ENCODE data around the gene MEGF6.

MEGF6 gene

GRCh38 chr1:3459940-3460671, 151.2 kb downstream of the MEGF6 start:
- no peak for DNase-seq (ENCODE audit: low read depth, low spot score)

DNA sequence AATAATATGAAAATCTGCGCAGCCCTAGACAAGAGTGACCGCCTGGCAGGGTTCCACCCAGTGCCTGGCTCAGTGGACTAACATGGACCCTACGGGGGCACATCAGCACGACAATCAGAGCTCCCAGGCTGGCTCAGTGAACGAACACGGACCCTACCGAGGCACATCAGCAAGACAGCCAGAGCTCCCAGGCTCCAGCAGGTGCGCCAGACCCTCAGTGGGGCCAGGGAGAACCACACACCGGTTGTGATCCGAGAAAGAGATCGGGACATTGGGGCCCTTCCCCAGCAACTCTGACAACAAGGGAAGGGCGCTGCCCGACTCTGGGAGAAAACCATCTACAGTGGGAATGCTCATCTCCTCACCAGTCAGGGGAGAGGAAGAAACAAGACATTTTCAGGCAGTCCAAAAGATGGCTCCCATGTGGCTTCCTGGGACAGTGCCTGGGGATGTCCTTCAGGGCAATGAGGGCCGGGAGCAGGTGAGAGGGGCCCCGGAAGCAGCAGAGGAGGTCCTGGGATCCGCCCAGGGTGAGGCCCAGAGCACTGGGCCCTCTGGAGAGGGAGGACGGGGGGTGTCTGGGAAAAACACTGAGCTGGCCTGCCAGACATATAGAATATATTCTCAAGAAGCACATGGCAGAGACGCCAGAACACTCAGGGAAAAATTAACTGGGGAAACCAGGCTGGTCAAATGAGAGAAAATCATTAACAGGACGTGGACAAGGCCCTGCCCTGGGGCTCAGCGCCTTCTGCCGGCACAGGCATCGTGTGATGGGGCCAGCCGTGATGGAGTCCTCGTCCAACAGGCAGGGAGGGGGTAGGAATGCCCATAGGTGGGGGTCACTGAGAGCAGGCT, 152.0 kb downstream of the MEGF6 start:
- no peak for DNase-seq (ENCODE audit: low read depth, low spot score)

GRCh38 chr1:3457910-3458883, 153.1 kb downstream of the MEGF6 start:
- DNase-seq (ENCODE audit: low read depth, low spot score) = no peak

DNA sequence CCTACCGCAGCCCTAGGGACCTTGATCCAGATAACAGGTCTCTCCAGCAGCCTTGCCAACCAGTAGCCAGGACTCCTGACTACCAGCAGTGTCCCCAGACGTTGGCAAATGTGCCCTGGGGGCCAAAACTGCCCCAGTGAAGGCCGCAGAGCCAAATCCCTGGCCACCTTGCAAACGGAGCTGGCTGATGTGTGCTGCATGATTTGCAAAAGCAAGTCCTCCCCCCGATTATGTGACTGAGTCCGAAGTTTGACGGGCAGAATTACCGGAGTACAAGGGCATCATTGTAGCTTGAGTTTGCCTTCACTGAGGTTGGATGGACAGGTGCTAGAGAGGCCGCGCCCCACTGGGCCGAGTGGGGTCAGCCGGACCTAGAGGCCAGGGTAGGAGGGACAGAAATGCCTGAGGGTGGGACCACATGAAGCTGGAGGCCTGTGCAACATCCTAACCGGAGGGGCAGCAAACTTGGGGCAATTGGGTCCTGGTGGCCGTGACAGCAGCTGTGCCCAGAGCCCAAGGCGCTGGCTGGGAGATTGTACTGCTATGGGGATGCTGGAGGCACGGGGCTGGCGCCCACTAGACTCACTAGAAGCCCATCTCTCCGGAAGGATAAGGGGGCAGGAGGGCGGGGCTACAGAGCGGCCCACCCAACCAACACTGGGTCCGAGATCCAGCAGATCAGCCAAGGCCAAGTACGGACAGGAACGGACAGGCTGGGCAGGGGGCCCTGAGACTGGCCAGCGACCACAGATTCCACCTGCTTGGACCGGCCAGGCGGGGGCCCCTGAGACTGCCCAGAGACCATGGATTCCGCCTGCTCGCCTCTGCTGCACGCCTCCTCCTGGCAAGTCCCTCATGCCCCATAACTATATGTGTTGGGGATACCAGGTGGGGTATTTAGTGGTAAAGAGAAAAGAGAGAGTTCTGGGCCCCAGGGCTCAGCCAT, 154.1 kb downstream of the MEGF6 start:
- DNase-seq (ENCODE audit: low read depth, low spot score) = no peak

GRCh38 chr1:3456449-3456963, 154.8 kb downstream of the MEGF6 start:
- DNase-seq (ENCODE audit: low read depth, low spot score) = no peak

GRCh38 chr1:3455670-3456448, 155.4 kb downstream of the MEGF6 start:
- no peak for DNase-seq (ENCODE audit: low read depth, low spot score)

DNA sequence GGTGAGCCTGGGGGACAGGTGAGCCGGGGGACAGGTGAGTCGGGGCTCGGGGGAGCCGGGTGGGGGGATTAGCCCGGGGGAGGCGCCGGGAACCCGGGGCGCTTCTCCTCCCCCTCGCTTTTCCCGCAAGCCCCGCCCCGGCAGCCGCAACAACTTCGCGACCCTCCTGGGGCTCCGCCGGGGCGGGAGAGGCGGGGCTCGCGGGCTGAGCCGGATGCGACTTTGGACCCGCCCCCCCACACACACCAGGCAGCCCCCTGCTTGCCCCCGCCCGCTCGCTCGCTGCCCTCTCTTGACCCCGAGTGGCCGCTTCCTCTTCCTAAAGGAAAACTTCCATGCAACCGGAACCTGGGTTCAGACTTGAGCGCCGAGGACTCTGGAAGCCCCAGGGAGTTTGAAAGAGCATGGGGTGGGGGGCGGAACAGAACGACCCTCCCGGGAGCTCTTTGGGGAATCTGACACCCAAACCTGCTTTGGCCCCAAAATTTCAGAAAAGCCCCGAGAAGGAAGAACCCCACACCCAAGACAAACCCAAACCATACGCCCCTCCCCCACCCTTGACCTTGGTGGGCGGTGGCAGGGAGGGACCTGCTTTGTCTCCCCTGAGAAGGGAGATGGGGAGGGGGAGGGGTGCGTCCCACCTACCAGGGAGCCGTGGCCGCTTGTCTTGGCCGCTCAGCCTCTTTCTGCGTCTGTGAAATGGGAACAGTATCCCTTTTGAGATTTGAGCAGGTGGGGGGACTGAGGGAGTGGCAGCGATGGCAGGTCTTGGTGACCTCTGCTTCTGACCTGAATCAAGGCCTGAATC, 156.3 kb downstream of the MEGF6 start:
- DNase-seq (ENCODE audit: low read depth, low spot score) = no peak

- no peak for DNase-seq (ENCODE audit: low read depth, low spot score)
Measured at GRCh38 chr1:3453891-3454810, 157.2 kb downstream of the MEGF6 start, which contains the start of gene ARHGEF16. Gene ARHGEF16, plus strand, starts transcription at chr1:3454665. Its CDS starts 8,420 bp downstream, at chr1:3463085.

DNA sequence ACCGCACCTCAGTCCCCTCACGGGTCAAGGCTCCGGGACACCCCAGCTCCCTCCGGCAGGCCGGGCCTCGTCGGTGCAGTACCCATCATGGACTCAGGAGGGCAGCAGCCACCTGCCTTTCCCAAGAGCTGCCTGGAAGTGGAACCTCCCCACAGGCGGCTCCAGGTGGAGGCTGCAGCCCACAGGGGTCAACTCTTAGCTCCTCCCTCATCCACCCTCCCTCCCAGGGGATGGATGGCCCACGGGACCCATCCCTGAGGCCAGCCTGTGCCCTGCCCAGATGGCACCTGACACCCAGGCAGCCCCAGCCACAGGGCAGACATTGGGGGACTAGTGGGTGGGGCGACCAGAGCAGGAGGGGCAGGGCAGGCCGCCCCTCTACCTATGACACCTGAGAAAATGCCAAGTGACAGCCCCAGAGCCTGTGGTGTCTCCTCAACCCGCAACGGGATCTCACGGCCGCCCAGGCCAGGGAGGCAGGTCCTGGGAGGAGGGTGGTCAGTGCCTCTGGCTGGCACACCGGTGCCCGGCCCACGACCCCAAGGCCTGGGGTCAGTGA, 158.0 kb downstream of the MEGF6 start:
- DNase-seq (ENCODE audit: low read depth, low spot score) = no peak

DNA sequence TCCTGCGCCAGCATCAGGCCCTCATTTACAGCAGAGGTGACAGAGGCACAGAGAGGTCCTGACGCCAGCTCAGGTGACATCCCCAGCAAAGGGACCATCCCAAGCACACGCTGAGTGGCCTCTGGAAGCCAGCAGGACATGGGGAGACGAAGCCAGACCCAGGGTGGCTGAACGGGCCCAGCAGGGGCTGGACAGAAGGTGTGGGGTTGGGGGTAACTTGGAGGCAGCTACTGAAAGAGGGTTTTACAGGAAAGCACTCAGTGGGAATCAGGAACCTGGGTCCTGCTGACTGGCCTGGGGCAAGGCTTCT, 158.5 kb downstream of the MEGF6 start:
- no peak for DNase-seq (ENCODE audit: low read depth, low spot score)

DNA sequence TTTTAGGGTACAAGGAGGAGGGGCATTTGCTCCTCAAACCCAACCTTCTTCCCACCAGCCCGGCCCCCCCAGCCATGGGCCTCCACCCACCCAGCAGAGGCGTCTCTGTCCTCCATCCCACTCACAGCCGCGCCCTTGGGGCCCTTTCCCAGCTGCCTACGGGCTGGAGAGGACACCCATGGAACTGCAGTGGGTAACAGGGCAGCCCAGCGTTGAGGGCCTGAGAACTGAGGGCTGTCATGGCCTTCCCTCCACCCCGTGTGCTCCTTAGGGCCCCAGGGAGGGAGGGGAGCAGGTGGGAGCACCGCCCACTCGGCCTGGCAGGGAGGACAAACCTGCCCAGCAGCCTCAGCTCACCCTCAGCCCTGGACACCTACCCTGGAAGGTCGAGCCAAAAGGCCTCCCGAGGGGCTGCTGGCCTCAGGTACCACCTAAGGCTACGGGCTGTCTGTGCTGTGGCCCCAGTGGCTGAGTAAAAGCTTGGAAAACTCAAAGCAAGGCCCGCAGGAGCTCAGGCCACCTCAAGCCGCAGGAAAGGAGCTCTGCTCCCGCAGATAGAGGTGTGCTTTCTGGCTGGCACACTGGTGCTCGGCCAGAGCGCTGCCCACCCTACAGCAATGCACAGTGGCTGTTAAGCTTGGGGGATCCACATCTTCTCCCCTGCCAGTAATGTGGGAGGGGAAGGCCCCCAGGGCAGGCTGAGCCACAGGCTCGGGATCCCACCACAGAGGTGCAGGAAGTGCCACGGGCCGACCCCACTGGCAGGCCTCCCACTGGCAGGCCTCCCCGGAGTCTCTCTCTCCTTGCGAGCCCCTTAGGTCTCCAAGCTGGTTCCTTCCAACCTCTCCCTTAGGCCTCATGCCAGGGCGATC, 159.1 kb downstream of the MEGF6 start:
- DNase-seq (ENCODE audit: low read depth, low spot score) = no peak

DNA sequence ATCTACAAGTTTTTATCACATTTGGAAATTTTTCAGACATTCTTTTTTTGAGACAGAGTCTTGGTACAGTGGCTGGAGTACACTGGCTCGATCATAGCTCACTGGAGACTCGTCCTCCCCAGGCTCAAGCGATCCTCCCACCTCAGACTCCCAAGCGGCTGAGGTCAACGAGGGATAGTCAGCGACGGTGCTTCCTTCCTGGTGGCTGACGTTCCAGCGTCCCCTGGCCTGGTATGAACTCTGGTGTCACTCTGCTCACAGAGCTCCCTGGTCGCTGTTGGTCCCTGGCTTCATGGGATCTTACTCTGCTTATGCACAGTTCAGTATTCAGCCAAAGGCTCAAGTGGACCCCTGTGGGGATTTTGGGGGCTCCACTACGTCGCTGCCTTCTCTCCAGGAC, 160.3 kb downstream of the MEGF6 start:
- DNase-seq (ENCODE audit: low read depth, low spot score) = no peak

DNA sequence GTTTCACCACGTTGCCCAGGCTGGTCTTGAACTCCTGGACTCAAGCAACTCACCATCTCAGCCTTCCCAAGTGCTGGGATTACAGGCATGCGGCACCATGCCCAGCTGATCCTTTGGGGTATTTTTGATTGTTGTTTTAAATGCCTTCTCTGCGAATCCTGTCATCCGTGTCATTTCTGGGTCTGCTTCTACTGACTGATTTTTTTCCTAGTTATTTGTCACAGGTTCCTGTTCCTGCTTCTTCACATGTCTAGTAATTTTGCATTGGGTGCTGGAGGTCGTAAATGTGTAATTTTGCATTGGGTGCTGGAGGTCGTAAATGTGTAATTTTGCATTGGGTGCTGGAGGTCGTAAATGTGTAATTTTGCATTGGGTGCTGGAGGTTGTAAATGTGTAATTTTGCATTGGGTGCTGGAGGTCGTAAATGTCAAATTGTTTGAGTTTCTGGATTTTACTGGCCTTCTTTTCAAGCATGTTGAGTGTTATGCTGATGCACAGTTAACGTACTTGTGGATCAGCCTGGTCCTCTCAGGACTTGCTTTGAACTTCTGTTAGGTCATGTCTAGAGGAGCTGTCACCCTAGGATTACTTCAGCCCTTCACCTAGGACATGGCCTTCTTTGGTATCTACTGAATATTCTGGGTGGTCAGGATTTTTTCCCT, 161.0 kb downstream of the MEGF6 start:
- DNase-seq (ENCODE audit: low read depth, low spot score) = no peak

- no peak for DNase-seq (ENCODE audit: low read depth, low spot score)
Measured at GRCh38 chr1:3444736-3445135, 166.6 kb downstream of the MEGF6 start.

DNA sequence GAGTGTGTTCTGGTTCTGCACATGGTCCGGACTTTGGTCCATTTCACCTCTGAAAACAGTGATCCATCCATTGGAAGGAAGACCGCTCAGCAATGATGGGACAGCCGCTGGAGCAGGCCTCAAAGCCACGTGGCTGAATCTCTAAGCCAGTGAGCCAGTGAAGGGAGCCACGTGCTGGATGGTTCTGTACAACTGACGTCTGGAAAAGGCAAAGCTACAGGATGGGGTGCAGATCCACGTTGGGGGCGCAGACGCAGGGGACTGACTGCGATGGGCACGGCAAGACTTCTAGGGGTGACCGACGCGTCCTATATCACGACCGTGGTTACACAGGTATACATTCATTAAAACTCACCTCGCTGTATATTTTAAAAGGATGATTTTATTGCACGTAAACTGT, 167.0 kb downstream of the MEGF6 start:
- no peak for DNase-seq (ENCODE audit: low read depth, low spot score)

DNA sequence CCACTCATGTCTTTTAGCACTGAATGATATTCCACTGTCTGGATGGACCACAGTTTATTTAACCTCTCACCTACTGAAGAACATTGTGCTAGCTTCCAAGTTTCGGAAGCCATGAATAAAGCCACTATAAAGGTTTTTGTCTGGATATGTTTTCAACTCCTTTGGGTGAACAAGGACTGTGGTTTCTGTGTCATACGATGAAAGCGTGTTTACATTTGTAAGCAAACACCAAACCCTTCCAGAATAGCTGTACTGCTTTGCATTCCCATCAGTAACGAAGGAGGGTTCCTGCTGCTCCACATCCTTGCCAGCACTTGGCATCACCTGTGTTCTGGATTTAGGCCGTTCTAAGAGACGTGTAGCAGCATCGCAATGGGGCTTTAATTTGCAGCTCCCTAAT, 167.5 kb downstream of the MEGF6 start:
- DNase-seq (ENCODE audit: low read depth, low spot score) = no peak

Measured in smooth muscle cell of the brain vasculature (primary cell).